HG03520 (cell line): ENCODE measurements around the gene FGF18.

Source experiments
- ATAC-seq: cut with Tn5 transposase; IDR thresholded peaks from one replicate; pipeline ENCODE4 v1.9.1; 2021; ENCODE audit warnings: mild to moderate bottlenecking, moderate library complexity; ENCODE audit not compliant: unreplicated experiment

FGF18 gene

DNA sequence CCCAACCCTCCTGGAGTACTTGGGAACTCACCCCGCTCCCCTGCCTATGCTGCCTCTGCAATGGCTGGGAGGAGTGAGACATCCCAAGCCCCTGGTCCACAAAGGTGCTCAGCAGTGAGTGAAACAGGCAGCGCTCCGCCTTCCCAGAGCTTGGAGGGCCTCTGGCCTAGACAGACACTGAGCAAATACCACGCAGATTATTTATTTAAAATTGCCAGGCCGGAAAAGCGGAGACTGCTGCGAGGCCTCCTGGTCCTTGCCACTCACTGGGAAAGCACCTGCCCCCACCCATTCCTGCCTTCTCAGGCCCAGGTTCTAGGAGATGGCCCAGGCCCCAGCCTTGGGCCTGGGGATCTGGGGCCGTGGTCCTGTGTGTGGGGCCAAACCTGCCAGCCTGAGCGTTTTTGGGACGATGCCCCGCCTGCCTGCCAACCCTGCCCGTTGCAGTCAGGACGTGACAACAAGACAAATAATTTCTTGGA, 17.4 kb downstream of the FGF18 start:
- no peak for ATAC-seq

DNA sequence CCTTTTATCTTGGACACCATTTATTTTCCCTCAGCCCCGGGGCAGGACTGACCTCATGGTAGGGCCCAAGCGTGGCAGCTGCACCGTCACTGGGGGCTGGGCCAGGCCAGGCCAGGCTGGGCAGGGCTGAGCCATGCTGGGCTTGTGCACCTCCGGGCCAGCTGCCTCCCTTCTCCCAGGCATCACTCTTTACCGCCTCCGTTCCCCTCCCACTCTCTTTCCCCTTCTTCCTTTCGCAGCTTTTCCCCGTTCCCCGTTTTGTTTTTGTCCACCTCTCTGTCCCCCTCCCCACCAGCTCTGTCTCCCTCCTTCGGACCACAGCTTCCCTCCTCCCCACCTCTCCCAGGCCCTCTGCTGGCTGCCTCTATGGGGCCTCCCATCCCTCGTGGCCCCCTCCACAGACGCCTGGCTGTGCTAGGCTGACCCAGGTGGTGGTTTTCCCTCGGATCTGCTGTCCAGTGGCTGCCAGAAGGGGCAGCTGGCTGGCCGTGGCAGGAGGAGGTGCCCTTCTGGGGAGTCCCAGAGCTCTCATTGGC, 17.9 kb downstream of the FGF18 start:
- no peak for ATAC-seq

DNA sequence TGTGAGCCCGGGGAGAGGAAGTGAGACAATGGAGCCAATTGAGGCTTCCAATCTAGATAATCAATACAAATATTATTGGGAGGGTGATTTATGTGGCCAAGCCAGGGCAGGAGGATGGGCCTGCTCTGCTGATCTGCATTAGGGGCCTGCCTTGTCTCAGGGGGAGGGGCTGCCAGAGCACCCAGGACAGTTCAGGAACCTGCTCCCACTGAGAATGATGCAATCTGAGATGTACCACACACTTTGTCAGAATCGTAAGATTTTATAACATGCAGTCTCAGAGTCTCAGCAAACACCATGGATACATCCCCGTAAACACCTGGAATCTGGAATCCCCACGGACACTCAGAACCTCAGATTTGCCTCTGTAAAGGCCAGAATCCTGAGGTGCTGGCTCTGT, 19.3 kb downstream of the FGF18 start:
- no peak for ATAC-seq

DNA sequence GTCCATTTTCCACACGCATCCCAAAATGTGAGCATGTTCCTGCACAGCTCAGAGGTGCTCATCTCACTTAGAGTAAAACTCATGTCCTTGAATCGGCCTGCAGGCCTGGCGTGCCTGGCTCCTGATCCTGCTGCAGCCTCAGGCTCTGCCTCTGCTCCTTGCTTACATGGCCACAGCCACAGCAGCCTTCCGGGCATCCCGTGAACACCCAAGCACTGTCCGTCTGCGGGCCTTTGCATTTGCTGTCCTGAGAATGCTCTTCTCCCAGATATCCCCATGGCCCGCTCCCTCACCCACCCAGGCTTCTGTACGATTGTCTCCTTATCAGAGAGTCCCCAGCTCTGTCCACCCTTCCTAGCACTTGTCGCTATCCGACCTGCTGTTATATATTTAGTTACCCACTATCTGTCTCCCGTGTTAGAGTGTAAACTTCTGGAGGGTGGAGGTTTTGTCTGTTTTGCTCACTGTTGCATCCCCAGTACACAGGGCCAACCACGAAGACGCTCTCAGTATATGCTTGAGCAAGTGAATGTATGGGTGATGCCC, 21.9 kb downstream of the FGF18 start:
- ATAC-seq = no peak

DNA sequence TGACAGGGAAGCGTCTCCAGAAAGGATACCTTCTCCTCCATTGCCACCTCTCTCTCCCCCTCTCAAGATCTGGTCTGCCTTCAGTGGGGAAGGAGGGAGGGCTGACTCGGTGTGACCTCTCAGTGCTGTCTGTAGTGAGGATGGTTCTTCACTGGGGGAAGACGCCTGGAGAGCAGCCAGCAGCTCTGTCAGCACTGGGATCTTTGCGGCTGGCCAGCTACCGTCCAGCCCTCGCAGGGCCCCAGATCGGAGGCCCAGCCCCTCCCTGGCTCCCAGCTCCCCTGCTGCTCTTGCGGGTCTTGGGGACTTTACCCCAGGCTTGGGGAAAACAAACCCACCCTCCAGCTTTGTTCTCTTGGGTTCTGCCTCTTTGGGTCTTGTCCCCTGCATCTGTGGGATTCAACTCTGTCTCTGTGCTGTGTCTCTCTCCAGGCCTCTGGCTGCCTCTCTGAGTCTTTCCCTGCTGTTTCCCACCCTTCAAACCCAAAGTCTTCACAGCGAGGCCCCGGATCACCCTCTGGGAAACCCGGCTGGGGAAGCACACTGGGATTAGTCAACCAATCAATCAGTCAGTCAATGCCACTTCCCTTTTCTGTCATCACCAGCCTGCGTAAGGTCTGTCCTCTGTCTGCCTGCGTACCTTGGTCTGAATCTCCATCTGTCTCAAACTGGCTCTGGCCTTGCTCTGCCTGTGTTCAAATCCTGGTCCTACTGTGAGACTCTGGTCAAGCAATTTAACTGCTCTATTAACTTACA, 23.0 kb downstream of the FGF18 start:
- no peak for ATAC-seq

DNA sequence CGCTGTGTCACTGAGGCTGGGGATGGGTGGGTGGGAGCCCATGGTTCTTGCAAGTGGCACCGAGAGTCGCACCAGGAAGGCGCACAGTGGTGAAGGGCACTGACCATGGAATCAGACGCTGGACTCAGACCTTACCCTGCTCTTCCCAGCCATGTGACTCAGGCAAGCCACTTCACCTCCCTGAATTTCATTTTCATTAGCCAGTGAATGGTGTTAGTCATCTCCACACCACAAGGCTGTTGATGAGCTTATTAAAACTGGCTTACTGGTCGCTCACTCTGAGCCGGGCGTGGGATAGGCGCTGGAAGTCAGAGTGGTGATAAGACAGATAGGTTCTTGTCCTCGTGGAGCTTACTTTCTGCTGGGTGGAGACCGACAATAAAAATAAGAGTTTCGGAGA, 25.1 kb downstream of the FGF18 start:
- no peak for ATAC-seq

DNA sequence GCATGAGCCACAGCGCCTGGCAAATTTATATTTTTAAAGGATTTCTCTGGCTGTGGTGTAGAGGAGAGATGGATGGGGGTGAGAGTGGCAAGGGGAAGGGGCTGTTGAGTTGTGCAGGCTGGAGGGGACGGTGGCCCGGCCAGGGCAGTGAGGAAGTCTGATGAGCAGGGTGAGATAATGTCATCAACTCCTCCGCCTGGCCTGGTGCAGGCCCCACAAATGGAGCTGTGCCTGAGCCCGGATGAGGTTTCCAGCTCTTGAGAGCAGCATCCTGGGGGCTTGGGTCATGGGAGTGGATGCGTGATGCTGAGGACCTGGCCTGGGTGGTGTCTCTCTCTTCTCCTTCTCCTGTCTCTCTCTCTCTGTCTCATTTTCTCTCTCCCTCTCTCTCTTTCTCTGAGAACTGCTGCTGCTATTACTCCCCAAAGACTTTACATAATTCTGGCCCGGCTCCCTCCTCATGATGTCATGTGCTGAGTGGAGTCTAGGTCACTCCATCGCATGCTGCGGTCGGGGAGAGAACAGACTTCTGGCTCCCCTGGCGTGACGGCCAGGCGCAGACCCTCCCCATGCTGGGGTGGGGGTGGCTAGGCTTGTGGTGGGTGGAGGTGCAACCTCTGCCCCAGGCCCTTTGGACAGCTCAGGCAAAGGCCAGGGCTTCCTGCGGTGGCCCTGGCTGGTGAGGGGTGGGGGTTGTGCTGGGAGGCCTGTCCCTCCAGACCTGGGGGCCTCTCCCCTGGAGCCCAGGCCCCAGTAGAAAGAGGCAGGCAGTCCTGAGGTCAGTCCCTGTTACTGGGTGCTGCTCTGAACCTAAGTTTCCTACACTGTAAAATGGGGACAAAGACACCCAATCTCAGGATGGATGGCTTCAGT, 26.4 kb downstream of the FGF18 start:
- ATAC-seq = no peak

DNA sequence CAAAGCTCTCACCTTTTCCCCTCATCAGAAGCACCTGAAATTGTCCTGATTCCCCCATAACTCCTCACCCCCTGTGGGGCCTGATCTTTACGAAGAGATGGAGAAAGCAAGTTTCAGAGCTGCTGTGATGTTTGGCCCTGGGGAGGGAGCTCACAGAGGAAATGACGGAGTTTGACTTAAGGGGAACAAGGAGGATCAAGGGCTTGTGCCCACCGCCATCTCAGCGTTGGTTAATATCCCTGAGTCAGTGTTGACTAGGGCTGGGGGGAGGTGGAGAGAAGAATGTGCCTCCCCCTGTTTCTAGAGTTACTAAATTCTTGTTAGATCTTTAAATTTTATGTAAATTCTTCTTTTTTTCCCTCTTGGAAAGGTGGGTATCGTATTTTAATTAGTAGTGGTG, 27.8 kb downstream of the FGF18 start:
- ATAC-seq = no peak

DNA sequence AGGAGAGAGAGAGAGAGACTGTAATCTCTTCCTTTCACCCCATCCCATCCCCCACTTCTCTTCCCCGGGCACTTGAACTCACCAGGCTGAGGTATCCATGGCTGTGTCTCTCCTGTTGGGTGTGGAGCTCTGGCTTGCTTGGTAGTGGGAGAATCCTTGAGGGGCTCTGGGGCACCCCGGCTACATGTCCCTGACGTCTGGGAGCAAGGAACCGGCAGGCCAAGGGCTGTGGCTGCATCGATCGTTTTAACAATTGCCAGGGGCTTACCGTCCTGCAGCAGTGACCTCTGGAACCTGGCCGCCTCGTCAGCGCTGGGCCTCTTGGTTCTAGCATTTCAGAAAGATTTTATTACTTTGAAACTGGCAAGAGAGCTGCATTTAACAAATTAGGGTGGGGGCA, 30.0 kb downstream of the FGF18 start:
- no peak for ATAC-seq

DNA sequence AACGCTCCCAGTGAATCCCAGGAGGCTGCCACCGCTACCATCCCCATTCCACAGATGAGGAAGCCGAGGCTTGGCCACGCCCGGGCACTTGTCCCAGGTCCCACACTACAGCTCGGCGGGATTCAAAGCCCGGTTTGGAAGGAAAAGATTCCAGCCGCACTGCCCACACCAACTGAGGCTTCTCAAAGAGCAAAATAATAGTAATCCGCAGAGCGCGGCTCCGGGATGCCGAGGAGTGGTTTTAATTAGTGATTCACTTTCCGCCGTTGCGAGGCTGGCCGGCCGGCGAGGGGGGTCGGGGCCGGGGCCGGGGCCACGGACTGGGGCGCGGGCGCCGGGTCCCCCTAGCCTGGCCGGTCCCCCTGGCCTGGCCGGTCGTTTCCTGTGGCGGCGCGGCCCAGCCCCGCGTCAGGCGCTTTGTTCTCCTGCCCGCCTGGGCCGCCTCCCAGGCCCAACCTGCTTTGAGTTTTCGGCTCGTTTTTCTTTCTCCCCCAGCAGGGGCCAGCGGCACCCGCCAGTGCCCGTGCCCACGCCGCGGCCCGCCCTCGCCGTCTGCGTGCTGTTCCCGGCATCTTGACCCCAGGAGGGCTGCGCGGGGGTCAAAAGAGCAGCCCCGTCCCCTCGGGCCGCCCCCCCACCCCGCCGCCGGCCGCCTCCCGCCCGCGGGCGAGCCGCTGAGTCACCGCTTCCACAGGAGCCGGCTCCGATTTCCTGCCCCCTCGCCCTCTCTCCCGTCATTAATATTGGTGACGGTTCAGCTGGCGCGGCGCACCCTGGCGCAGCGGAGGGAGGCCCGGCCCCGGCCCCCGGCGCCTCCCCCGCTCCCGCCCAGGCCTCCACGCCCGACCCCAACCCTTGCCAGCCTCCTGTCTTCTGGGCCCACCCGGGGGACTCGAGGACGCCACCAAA, 31.2 kb downstream of the FGF18 start:
- ATAC-seq = no peak

DNA sequence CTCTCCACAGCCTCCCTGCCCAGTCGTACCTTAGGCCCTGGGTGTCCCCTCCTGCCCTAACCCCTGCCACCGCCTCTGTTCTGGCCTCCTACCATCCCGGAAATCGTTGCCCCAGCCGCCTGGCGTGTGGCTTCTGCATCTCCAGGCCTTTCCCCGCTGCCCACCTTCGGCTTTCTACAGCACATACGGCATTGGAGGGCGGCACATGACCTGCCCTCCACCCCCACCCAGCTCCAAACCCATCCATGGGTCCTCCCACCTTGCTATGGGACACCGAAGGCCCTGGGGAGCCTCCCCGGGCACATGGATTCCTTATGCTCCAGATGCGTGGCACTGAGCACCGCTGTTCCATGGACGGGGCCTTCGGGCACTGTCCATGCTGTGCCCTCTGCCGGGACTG, 32.0 kb downstream of the FGF18 start:
- ATAC-seq = no peak

DNA sequence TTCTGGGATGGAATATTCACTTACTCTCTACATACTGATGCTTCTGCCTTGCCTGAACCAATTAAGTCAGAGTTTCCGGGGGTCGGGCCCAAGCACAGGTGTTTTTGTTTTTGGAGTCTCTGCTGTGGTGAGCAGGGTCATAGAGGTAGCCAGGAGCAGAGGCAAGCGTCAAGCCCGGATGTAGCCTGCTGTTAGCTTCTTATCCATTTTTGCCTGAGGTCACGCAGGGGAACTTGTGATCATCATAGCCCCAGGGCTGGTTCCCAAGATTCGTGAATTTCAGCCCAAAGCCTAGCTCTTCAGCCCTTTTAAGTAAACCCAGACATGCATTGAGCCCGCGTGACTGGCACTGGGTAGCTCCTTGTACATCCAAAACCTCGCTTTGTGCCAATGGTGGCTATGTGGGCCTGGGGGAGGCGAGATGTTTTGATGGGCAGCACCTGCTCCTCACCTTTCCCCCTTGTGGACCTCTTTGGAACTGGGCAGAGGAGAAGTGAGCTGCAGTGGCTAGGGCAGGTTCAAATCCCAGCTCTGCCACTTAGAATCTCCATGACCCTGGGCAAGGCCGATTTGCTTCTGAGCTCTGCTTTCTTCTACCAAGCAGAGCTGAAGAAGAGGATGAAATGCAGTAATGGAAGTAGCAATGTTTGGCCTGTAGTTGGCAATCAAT, 33.7 kb downstream of the FGF18 start:
- no peak for ATAC-seq

DNA sequence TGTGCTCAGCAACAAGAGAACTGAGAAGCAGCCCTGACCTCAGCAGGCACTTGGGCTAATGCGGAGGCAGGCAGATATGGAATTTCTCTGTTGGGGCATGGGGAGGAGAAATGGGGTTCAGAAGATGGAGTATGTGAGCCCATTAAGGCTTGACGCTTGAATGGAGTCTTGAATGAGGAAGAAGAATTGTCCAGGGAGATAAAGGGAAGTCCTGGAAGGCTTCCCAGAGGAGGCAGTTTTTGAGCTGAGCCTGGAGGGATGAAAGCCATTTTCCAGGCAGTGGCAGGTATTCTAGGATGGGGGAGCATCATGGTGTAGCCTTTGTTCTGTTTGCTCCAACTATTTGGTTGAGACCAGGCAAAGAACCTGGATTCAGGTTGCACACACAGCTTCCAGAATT, 34.5 kb downstream of the FGF18 start:
- no peak for ATAC-seq

DNA sequence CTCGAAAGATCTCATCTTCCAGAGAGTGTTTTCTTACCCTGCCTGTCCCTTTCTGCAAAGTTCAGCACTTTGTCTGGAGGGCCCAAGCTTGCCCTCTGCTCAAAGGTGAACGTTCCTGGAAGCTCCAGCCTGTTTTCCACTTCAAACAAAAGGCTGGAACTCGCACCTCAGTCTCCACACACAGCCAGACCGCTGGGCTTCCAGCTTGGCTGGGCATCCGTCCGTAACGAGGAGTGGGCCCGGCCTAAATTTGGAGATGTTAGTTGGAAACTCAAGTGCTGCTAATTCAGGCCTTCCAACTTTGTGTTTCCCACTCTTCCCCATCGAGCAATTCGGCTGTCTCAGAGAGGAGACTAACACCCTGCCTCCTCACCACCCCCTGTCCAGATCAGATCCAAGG, 35.1 kb downstream of the FGF18 start:
- ATAC-seq = no peak

DNA sequence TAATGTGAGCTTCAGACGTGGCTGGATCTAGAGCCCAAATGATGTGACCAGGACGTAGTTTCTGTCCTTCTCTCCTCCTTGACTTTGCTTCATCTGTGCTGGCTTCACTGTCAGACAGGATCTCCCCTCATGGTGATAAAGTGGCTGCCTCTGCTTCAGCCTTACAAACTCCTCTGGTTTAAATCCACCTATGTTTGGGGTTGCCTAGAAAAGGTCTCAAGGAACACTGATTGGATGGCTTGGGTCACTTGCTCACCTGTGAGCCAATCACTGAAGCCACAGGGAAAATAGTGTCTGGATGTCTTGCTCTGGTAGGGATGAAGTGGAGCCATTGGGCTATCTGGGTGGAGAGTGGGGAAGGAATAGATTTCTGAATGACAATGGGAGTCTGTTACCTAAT, 36.1 kb downstream of the FGF18 start:
- ATAC-seq = no peak

DNA sequence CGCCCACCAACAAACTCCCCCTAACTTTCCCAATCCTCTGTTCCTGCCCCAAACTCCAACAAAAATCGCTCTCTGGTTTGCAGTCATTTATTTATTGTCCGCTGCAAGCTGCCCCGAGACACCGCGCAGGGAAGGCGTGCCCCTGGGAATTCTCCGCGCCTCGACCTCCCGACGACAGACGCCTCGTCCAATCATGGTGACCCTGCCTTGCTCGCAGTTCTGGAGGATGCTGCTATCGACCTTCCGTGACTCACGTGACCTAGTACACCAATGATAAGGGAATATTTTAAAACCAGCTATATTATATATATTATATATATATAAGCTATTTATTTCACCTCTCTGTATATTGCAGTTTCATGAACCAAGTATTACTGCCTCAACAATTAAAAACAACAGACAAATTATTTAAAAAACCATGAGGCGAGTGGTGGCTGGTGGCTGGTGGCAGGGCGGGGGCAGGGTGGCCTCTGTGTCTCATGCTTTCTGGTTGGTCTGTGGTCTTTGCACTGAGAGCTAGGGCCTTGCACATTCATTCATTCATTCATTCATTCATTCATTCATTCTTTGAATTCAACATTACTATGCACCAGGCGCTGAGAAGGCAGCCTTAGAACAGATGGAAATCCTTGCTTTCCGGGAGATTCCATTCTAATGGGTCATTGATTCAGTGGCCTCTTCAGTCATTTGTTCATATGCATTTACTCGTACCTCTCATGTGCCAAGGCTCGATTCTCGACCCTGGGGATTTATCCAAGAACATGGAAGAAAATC, 37.9 kb downstream of the FGF18 start:
- ATAC-seq = no peak

DNA sequence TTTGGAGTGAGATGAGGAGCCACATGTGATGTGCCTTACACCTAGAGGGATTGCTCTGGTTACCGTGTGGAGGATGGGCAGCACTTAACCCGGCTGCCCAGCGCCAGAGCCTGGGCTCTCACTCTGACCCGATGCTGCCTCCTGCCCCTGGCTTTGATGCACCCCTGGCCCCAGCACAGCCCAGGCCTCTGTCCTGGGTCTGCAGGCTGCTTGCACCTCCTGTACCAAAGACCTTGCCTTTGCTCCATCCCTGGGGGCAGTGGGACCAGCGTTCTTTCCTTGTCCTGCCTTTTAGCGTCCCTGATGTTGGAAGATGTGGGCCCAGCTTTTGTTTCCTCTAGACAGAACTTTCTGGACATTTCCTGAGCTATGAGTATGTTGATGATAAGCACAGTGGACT, 40.4 kb downstream of the FGF18 start:
- no peak for ATAC-seq

DNA sequence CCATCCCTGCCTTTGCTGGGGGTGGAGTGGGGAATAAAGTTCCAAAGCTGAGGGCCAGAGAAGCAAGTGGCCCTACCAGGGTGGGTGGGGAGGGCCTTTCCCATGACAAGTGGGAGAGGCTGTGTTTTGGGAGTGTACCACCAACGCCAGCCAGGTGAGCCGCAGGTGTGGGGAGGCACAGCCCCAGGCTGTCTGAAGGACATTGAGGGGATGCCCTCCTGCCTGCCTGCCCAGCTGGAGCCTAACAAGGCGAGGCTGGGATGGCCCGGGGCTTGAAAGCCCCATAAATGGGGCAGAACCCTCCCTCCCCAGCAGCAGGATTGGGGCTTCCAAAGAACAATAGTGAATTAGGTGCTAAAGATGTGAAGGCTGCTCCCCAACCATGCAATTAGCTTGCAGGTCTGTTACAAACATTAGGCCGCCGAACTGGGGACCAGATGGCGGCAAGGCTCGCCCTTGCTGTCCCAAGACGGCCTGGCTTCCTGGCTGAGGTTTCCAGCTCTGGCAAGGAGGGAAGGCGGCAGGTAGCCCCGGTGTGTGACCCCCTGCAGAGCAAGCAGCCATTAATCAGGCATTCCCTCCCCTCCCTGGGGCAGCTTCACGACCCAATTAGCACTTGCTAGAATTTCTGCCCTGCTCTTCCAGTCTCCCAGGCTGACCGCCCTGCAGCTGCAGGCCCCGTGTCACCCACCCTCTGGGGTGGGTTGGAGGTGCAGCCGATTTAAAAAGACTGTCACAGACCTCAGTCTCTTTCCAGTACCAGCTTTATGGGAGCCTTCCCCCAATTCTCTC, 42.9 kb downstream of the FGF18 start:
- no peak for ATAC-seq
